IPS DF 6.9 (cell line): ENCODE data around the gene TOE1.

ENCODE experiments used
- DNase-seq: peaks from one replicate; pipeline ENCODE4 v3.0.0-alpha.2; 2013; ENCODE audit warnings: low read depth, low spot score
- H3K27ac ChIP-seq: one replicate; pipeline ENCODE4 v1.5.1; 2013; ENCODE audit warnings: low read length, control low read depth
- H3K27me3 ChIP-seq: 2 replicates; pipeline ENCODE4 v1.6.1; 2013; ENCODE audit warnings: mild to moderate bottlenecking, low read length; ENCODE audit not compliant: control insufficient read depth, insufficient read depth
- H3K36me3 ChIP-seq: 2 replicates; pipeline ENCODE4 v1.6.1; 2013; ENCODE audit warnings: low read length; ENCODE audit not compliant: control insufficient read depth, insufficient read depth
- H3K4me1 ChIP-seq: 2 replicates; pipeline ENCODE4 v1.6.1; 2013; ENCODE audit warnings: low read length; ENCODE audit not compliant: control insufficient read depth, insufficient read depth
- H3K4me3 ChIP-seq: 2 replicates; pipeline ENCODE4 v1.5.1; 2013; ENCODE audit warnings: mild to moderate bottlenecking, low read length
- H3K9me3 ChIP-seq: 2 replicates; pipeline ENCODE4 v1.6.1; 2013; ENCODE audit warnings: low read length, inconsistent platforms; ENCODE audit not compliant: control insufficient read depth, insufficient read depth
- WGBS: extraction: QIAGEN DNeasy Blood & Tissue Kit; methylation state at CpG from one replicate; pipeline ENCODE4 v1.1.7; 2013; ENCODE audit warnings: mixed read lengths, missing lambda C conversion rate; ENCODE audit not compliant: insufficient read length, insufficient coverage; 5-methylcytosine and 5-hydroxymethylcytosine counted together

The TOE1 gene

DNA sequence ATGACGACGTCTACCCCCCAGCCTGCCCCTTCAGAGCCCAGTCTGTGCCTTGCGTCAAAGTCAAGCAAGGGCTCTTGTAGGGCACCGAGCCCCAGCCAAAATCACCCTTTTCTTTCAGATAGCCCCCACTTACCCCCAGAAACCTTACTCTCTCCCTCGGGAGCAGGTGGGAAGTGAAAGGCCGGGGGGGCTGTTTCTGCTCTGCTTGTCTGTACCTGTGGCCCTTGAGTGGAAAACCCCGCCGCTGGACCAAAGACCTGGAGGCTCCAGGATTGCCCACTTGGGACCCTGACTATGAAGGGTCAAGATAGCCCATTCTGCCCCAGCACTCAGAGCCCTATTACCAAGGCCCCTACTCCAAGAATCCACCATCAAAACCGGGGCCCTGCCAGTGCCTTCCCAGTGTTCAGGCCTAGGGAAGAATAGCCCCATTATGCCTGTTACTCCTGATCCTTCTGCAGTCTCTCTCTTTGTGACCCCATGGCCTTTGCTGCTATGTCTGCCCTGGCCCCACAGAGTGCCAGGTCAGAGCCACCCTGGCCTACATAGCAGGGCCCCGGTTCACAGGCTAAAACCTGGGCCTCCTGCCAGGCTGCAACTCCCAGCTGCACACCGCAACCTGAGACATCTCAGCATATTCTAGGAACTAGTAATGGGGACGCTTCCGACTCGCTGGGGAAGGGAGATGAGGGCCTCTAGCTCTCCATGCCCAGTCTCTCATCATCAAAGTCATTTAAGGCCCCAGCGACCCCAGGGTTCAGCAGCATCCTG is 35.5 kb upstream of the TOE1 start:
- no peak overlapping the region for H3K27ac ChIP-seq
- WGBS: no CpG with 5 or more reads among the region's 15 CpGs
- peak overlapping the region; percentile 71; the same call in 1 of the 2 replicates for H3K4me3 ChIP-seq
- DNase-seq: no peak
- H3K4me1 ChIP-seq: peaks cover 6% of the 10 kb centered on the region
- H3K27me3 ChIP-seq: no peaks in the 10 kb centered on the region
- no peaks in the 10 kb centered on the region for H3K9me3 ChIP-seq
- H3K36me3 ChIP-seq: no peaks in the 10 kb centered on the region

DNA sequence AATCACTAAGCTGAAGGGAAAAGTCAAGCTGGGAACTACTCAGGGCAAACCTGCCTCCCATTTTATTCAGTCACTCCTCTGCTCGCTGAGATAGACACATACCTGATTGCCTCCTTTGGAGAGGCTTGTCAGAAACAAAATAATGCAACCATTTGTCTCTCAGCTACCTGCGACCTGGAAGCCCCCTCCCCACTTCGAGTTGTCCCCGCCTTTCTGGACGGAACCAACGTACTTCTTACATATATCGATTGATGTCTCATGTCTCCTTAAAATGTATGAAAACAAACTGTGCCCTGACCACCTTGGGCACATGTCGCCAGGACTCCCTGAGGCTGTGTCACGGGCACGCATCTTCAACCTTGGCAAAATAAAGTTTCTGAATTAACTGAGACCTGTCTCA is 34.7 kb upstream of the TOE1 start:
- no peaks in the 10 kb centered on the region for H3K36me3 ChIP-seq
- no peak for DNase-seq
- no peak overlapping the region for H3K4me3 ChIP-seq
- H3K27ac ChIP-seq: no peak overlapping the region
- no CpG with 5 or more reads among the region's 10 CpGs for WGBS
- no peaks in the 10 kb centered on the region for H3K9me3 ChIP-seq
- H3K4me1 ChIP-seq: peaks cover 6% of the 10 kb centered on the region
- H3K27me3 ChIP-seq: no peaks in the 10 kb centered on the region

DNA sequence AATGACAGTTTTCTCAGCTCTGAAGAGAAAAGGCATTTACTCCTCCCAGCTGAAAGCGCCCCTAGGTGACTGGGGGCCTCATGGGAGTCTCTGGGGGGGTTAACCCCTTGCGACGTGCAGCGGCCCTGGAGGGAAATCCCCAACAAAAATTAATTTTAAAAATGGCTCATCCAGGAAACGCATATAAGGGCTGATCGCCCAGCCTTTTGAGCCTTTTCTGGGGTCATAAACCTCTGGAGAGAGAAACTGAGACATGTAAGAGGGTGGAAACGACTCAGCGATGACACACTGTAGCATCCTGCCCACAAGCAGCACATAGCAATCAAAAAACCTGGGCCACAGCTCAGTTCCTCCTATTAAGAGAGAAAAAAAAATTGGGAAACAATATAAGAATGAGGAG is 33.7 kb upstream of the TOE1 start:
- no peak for DNase-seq
- no peaks in the 10 kb centered on the region for H3K36me3 ChIP-seq
- H3K27me3 ChIP-seq: no peaks in the 10 kb centered on the region
- no peak overlapping the region for H3K4me3 ChIP-seq
- H3K9me3 ChIP-seq: no peaks in the 10 kb centered on the region
- peaks cover 6% of the 10 kb centered on the region for H3K4me1 ChIP-seq
- H3K27ac ChIP-seq: no peak overlapping the region
- no CpG with 5 or more reads among the region's 8 CpGs for WGBS

DNA sequence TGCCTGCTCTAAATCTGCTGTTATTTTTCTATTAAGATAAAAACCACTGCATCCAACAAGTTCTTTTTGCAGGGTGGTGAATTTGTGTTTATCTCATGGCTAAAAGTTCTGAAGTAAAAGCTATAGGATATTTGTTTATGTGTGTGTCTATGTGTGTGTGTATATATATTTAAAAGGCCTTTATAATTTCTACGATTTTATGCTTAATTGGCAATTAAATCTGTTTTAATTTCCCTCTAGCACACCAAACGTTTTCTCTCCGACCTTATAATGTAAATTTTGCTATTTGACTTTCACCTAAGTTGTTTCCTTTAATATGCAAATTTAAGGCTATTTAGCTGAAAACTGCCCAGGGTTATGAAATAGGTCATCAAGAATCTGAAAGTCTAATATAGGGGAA is 33.1 kb upstream of the TOE1 start:
- no peak overlapping the region for H3K27ac ChIP-seq
- WGBS: no CpG with 5 or more reads among the region's 3 CpGs
- no peak overlapping the region for H3K4me3 ChIP-seq
- peaks cover 6% of the 10 kb centered on the region for H3K4me1 ChIP-seq
- H3K36me3 ChIP-seq: no peaks in the 10 kb centered on the region
- no peak for DNase-seq
- H3K27me3 ChIP-seq: no peaks in the 10 kb centered on the region
- no peaks in the 10 kb centered on the region for H3K9me3 ChIP-seq

DNA sequence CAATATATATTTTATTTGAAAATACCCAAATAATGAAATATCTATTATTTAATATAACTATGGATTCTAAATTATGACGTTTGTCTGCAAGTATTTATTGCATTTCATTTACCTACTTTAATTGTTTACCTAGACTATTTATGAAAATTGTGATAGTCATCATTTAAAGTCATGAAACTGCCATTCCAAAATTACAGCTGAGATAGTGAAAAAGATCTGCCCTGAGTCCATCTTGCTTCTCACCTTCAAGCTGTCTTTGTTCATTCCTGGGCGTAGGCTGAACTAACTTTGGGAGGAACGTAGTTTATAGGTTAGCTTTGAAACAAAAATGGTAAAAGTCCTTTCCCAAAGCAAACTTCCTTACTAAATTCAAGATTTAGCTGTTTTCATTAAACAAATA is 25.7 kb upstream of the TOE1 start:
- DNase-seq: no peak
- Histone ChIP-seq H3K9me3 (no peaks in the 10 kb centered on the region), H3K27ac (no peak overlapping the region), H3K4me3 (no peak overlapping the region), H3K4me1 (peaks cover 2% of the 10 kb centered on the region; the same call in 1 of the 2 replicates), H3K36me3 (no peaks in the 10 kb centered on the region), H3K27me3 (no peaks in the 10 kb centered on the region)
- no CpG with 5 or more reads among the region's 3 CpGs for WGBS

DNA sequence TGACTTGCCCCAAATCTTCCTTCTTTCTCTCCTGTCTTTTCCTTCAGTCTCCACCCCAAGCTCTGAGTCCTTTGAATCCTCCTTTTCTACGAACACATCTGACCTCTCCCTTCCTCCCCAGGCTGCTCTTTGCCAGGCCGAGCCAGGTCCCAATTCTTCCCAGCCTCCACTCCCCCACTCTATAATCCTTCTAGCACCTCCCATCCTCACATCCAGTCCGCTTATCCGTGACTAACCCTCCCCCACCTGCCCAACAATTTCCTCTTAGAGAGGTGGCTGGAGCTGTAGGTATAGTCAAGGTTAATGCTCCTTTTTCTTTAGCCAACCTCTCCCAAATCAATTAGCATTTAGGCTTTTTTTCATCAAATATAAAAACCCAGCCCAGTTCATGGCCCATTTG is 22.8 kb upstream of the TOE1 start:
- DNase-seq: no peak
- H3K27ac ChIP-seq: no peak overlapping the region
- no peaks in the 10 kb centered on the region for H3K36me3 ChIP-seq
- H3K9me3 ChIP-seq: no peaks in the 10 kb centered on the region
- no peak overlapping the region for H3K4me3 ChIP-seq
- H3K4me1 ChIP-seq: peaks cover 3% of the 10 kb centered on the region; the same call in 1 of the 2 replicates
- no CpG with 5 or more reads among the region's 4 CpGs for WGBS
- H3K27me3 ChIP-seq: no peaks in the 10 kb centered on the region

DNA sequence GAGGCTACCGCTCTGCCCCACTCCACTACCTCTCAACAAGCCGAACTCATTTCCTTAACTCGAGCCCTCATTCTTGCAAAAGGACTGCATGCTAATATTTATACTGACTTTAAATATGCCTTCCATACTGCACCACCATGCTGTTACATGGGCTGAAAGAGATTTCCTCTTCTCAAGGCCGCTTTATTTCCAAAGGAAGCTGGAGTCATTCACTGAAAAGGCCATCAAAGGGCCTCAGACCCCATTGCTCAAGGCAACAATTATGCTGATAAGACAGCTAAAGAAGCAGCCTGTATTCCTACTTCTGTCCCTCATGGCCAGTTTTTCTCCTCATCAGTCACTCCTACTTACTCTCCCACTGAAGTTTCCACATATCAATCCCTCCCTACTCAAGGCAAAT is 20.2 kb upstream of the TOE1 start:
- Histone ChIP-seq H3K4me3 (no peak overlapping the region), H3K36me3 (no peaks in the 10 kb centered on the region), H3K27me3 (no peaks in the 10 kb centered on the region), H3K9me3 (no peaks in the 10 kb centered on the region), H3K27ac (no peak overlapping the region), H3K4me1 (peaks cover 3% of the 10 kb centered on the region; the same call in 1 of the 2 replicates)
- no peak for DNase-seq
- no CpG with 5 or more reads among the region's 4 CpGs for WGBS

DNA sequence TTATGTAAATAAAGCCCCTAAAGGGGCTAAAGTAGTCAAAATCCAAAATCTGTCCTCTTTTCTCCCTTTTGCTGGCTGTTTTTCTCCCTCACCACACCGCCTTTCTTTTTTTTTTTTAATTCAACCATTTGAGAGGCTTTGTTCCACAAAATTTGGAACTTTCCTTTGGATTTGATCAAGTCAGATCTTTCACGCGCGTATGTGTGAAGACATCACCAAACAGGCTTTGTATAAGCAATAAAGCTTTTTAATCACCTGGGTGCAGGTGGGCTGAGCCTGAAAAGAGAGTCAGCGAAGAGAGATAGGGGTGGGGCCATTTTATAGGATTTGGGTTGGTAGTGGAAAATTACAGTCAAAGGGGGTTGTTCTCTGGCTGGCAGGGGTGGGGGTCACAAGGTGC is 18.5 kb upstream of the TOE1 start:
- no peaks in the 10 kb centered on the region for H3K27me3 ChIP-seq
- H3K9me3 ChIP-seq: no peaks in the 10 kb centered on the region
- no CpG with 5 or more reads among the region's 5 CpGs for WGBS
- H3K36me3 ChIP-seq: no peaks in the 10 kb centered on the region
- peaks cover 4% of the 10 kb centered on the region; the same call in 1 of the 2 replicates for H3K4me1 ChIP-seq
- H3K27ac ChIP-seq: no peak overlapping the region
- no peak for DNase-seq
- H3K4me3 ChIP-seq: no peak overlapping the region

DNA sequence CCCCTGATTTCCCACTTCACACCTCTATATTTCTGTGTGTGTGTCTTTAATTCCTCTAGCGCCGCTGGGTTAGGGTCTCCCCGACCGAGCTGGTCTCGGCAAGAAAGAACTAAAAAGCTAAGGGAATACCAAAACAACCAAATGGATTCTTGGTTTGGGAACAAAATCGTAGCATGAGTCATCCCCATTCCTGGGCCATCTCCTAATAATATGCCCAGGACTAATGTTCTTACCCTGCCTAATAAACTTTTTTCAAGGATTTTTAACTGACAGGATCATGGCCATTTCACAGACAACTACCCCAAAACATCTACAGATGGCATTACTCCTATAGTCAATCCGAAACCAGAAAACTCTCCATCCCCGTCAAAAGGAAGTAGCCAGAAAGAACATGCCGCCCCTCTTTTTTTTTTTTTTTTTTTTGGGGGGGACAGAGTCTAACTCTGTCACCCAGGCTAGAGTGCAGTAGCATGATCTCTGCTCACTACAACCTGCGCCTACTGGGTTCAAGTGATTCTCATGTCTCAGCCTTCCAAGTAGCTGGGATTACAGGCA is 17.4 kb upstream of the TOE1 start:
- Histone ChIP-seq H3K4me1 (peaks cover 8% of the 10 kb centered on the region; the same call in 1 of the 2 replicates), H3K27me3 (no peaks in the 10 kb centered on the region), H3K27ac (no peak overlapping the region), H3K9me3 (no peaks in the 10 kb centered on the region), H3K36me3 (0 out of 2 replicates have a peak, but pooled peaks cover 3% of the 10 kb centered on the region), H3K4me3 (no peak overlapping the region)
- DNase-seq: no peak
- no CpG with 5 or more reads among the region's 10 CpGs for WGBS

DNA sequence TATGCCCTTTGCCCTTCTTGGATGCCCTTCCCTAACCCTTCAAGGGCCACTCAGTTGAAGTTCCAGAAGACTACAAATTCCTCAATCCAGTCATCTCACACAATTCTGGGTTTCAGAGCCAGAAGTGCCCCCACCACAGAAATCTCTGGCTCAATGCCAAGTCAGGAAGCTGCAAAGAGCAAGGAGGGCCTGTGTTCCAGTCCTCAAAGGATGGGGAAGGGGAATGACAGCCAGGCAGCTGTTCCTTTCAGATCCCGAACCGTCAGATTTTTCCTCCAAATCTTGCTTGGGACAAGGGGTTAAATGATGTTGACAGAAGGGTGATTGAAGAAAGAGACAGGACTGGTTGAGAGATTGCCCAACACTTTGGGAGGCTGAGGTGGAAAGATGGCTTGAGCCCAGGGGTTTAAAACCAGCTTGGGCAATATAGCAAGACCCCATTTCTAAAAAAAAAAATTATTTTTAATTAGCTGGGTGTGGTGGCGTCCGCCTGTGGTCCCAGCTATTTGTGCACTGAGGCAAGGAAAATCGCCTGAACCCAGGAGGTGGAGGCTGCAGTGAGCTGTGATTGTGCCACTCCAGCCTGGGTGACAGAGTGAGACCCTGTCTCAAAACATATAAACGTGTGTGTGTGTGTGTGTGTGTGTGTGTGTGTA is 14.0 kb upstream of the TOE1 start:
- H3K9me3 ChIP-seq: no peaks in the 10 kb centered on the region
- no peak for DNase-seq
- H3K4me3 ChIP-seq: no peak overlapping the region
- H3K27me3 ChIP-seq: no peaks in the 10 kb centered on the region
- peaks cover 4% of the 10 kb centered on the region for H3K36me3 ChIP-seq
- peaks cover 9% of the 10 kb centered on the region; the same call in 1 of the 2 replicates for H3K4me1 ChIP-seq
- no peak overlapping the region for H3K27ac ChIP-seq
- WGBS: no CpG with 5 or more reads among the region's 6 CpGs
